Measurements from ENCODE around the gene DVL3.
"Not testable (repeated sequence)": the region's sequence is repeated elsewhere in the genome, so short reads cannot be mapped to it uniquely, and the experiment has no call there.

The DVL3 gene

GRCh38 chr3:184156522-184156955, 1.4 kb downstream of the DVL3 start:
- DNase-seq: no peak

- DNase-seq: no peak
Measured at GRCh38 chr3:184157206-184157605, 2.0 kb downstream of the DVL3 start.

GRCh38 chr3:184158404-184158803, 3.2 kb downstream of the DVL3 start:
- DNase-seq: no peak

- DNase-seq: no peak
Measured at GRCh38 chr3:184160456-184160855, 5.3 kb downstream of the DVL3 start.

- not testable (repeated sequence) for DNase-seq
Measured at GRCh38 chr3:184162571-184163070, 7.4 kb downstream of the DVL3 start.

GRCh38 chr3:184164648-184165330, 9.6 kb downstream of the DVL3 start:
- DNase-seq: no peak

GRCh38 chr3:184165543-184165942, 10.4 kb downstream of the DVL3 start:
- no peak for DNase-seq

- DNase-seq: no peak
Measured at GRCh38 chr3:184166671-184167070, 11.5 kb downstream of the DVL3 start.

- no peak for DNase-seq
Measured at GRCh38 chr3:184167786-184168185, 12.6 kb downstream of the DVL3 start.

- no peak for DNase-seq
Measured at GRCh38 chr3:184168363-184169120, 13.4 kb downstream of the DVL3 start.

- no peak for DNase-seq
Measured at GRCh38 chr3:184169896-184170875, 15.0 kb downstream of the DVL3 start.

GRCh38 chr3:184171562-184171961, 16.4 kb downstream of the DVL3 start:
- no peak for DNase-seq

GRCh38 chr3:184172681-184173373, 17.6 kb downstream of the DVL3 start:
- DNase-seq: no peak

- no peak for DNase-seq
Measured at GRCh38 chr3:184173374-184173722, 18.2 kb downstream of the DVL3 start.

GRCh38 chr3:184174284-184174645, 19.1 kb downstream of the DVL3 start:
- no peak for DNase-seq

GRCh38 chr3:184174646-184175492, 19.7 kb downstream of the DVL3 start, which contains the start of gene AP2M1:
TSS of gene AP2M1 (plus strand) at chr3:184174855. CDS start at chr3:184176994, 2,139 bp downstream.
- peak; percentile 98 for DNase-seq

- no peak for DNase-seq
Measured at GRCh38 chr3:184175506-184175905, 20.3 kb downstream of the DVL3 start.

- DNase-seq: no peak
Measured at GRCh38 chr3:184175981-184176376, 20.8 kb downstream of the DVL3 start.

- DNase-seq: no peak
Measured at GRCh38 chr3:184176377-184177330, 21.5 kb downstream of the DVL3 start.

- no peak for DNase-seq
Measured at GRCh38 chr3:184177331-184177731, 22.2 kb downstream of the DVL3 start.

Measured in GF-D8 (cell line).